Astrocyte of the hippocampus (primary cell): ENCODE measurements around the gene DHCR7.
A peak's percentile ranks its signal among the peaks of the same experiment; 100 is the strongest.

Experiments
- DNase-seq: peaks from one replicate; pipeline ENCODE4 v3.0.0; 2011; ENCODE audit warnings: low read depth, low spot score

Gene DHCR7

DNA sequence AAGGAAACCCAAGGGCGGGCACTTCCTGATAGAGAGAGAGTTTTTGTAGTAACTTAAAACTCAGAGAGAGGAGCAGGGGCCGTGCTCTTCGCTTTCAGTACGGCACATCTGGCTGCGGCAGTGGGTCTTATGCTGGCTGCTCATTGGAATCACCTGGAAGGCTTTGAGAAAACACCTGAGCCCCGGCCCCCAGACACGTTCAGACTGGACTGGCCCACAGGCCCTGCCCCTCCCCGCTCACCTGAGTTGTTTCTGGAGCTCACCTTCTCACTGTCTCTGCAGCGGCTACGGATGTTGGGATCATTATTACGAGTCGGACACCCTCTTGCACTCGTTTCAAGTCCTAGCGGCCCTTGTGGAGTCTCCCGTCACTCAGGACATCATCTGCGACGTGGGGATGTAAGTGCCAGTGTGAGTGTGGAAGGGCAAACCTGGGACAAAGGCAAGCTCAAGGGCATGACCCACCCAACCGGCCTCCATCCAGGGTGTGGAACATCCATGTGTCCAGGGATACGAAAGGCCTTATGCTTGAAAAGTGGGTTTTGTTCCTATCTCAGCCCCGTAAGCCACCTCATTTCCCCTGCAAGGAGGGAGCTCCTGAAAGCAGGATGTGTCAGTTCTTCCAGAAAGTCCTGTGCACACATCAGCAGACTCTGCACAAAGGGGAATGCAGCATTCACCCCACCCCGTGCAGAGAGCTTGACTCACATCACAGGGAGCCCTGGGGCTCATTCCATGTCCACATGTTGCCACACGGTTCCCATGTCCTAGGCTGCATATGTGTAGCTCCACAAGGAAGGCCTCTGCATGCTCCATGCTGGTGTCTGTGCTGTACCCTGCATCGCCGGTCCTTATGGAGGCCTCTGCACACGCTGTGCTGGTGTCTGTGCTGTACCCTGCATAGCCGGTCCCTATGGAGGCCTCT, 10.2 kb upstream of the DHCR7 start:
- no peak for DNase-seq

DNA sequence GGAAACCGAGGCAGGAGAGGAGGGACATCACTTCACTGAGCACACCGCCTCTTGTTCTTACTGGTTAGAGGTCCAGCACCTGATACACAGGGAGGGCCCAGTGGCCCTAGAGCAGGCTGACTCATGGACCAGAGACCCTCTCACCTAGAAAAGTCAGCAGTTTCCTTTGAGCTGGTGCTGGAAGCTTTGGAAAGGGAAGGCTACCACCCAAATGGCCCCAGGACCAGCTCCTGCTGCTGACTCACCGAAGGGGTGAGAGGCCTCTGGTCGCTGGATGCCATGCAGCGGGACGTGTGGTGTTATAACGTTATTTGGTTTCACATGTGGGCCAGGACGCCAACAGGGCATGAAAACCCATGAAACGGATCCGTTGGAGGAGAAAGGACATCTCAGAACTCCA, 8.6 kb upstream of the DHCR7 start:
- no peak for DNase-seq

DNA sequence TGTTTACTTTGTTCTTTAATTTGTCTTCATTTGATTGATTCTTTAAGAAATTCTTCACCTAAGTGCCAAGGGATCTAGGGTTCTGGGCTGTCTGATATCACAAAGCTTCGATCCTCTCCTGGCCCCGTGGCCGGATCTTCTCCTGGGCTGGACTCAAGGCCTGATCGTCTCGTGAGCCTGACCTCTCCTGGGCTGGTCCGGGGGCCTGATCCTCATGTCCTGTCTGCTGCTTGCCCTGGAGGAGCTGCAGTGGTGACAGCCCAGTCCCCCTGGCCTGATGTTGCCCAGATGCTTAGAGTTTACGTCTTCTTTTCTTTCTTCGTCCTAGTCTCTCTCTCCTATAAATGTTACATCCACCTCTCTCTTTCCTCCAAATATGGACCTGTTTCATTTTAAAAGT, 8.1 kb upstream of the DHCR7 start:
- DNase-seq: no peak

DNA sequence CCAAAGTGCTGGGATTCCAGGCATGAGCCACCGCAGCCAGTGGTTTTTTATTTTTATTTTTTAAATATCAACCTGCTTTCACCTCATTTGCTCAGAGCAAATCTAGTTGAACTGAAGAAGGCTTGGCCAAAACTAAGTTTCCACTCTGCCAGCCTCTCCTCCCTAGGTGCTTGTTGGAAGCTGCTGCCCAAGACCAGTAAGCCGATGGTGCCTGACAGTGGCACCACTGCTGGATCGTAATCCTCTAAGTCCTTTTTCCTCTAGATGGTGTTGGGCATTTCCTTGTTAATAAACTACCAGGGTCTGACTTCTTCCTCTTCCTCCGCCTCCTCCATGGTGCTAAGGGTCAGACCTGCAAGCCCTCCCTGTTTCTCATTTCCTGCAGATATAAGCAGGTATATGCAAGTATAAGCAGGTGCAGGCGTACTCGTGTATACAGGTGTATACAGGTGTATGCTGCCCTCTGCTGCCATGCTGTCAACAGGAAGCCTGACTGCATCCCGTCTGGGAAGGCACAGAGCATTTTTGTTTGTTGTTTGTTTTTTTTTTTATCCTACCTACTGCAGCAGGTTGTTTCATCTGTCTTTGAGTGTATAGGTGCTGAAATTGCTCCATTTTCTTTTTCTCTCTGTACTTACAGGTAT, 6.4 kb upstream of the DHCR7 start:
- DNase-seq: no peak

DNA sequence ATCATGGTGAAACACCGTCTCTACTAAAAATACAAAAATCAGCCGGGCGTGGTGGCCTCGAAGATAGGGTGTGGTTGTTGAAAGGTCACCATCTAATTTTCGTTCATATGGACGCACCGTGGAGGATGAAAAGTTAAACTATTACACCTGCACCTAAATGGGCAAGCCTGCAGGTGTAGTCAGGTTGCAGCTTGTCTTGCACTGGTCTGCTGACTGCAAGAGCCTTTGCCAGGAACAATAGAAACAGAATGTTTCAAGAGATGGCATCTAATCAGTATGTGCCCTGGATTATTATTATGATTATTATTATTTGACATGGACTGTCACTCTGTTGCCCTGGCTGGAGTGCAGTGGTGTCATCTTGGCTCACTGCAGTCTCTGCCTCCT, 5.7 kb upstream of the DHCR7 start:
- DNase-seq: no peak

DNA sequence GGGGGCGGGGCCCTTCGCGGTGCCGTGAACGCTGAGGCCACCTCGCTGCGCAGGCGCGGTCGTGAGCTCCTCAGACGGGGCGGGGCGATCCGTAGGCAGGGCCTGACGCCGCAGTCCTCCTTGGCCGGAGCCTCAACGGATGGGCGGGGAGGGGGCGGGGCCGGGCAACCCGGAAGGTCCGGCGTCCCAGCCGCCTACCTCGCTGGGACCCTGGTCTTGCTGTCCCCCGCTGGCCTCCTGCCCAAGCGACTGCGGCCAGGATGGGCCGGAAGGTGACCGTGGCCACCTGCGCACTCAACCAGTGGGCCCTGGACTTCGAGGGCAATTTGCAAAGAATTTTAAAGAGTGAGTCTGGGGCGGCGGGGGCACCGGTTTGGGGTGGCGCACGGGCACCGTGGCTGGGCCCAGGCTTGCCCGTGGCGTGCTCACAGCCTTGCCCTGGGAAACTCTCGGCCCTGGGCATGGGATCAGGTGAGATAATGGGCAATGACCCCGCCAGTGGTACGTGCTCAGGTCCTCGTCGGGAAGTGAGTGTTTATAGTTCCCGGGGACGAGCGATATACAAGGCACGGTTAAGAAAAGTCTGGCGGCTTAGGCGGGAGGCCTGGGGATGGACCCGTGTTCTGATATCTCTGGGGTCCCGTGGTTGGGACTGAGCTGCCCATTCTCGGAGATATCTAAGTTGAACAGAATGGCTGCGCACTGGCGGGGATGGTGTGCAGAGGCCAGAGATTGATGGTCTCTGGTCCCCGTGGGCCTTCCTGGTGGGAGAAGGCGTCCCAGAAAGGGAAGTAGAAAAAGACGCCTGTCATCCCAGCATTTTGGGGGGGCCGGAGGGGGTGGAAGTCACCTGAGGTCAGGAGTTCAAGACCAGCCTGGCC, 5.1 kb upstream of the DHCR7 start, which contains the start of gene NADSYN1:
NADSYN1 (plus strand) TSS at position 167 of the 881 bp plus-strand sequence; CDS start at position 261, 94 bp downstream.
- DNase-seq: peak; percentile 99

DNA sequence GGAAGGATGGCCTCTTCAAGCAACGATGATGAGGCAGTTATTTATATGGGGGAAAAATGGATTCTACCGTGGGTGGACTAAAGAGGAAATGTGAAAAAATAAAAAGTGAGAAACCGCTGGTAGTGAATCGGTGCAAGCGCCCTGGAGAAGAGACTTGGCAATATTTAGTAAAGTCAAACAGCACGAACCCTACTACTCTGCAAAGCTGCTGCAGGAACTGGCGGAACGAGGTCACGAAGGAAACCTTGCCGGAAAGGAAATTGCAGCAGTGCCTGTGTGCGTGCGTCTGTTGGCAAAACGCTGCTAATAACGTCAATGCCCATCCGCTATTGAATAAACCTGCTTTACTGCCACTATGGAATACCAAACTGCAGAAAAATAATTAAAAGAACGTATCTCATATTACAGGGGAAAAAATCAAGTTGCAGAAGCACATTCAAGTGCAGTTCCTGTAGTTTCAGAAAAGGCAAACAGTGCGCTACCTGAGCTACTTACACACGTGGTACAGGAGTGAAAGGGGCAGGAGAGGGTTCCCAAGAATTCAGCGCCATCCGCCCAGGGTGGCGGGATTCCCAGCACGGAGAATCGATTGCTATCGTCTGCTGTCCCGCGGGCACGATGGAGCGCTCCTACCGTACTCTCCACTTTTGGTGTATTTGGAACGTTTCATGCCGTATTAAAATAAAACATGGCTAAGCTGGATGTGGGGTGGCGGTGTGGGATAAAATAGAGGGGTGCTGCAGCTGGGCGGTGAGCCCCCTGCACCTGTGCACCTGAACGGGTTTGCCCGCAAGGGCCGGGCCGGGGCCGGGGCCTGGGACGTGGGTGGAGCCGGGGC, 4.2 kb upstream of the DHCR7 start:
- peak; percentile 24 for DNase-seq

DNA sequence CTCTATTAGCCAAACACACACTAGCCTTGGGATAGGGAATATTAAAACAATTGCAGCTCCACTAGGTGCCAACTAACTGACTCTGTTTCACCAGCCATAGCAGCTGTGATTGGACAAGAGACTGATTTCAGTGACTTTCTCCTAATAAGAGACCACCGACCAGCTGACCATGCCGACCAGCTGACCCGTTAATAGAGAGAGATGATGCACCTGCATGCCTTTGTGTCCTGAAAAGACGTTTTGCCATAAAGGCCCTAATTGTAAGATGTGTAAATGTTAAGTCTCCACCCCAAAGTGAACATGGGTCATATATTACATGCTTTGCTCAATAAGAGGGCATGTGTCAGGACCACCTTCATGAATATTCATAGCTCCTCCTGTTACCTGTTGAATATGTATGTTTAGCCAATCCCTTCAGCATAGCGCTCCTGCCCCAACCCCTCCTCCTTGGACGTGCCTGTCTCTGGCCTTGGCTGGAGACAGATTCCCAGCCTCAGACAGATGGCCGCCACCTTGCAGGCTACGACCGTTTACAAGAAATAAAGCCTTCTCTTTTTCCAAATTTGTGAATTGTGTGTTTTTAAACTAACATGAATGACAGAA, 3.5 kb upstream of the DHCR7 start:
- DNase-seq: no peak

DNA sequence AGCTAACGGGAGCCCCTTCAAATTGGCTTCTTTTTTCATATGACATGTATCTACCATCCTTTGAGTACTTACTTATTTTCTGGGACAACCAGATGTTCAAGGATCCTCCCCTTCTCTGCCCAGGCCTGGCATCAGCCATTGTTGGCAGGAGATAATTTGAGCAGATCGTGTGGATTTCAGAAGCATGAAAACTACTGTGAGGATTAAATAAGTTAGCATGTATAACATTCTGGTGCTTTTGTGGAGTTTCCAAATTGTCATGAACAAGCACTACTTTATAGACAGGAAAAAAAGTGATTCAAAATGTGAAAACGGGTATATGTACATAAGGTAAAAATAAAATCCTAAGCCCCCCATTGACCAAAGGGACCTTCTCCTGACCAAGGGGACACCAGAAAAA, 2.7 kb upstream of the DHCR7 start:
- no peak for DNase-seq

DNA sequence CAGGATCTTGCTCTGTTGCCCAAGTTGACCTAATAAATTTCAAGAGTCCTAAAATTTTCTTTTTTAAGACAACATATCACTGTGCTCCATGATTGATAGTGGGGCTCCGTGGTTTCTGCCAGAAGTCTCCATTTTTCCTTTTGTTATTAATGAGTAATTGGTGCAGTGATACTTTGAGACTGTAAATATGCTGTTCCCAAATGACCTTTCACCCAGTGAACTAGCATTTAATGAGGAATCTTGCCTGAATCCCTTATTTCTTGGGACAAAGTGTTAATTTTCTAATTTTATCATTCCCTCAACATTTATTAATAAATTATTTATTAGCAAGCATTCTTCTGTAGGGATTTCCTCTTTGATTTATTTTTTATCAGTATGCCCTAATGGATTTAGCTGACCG, 2.3 kb upstream of the DHCR7 start:
- no peak for DNase-seq

DNA sequence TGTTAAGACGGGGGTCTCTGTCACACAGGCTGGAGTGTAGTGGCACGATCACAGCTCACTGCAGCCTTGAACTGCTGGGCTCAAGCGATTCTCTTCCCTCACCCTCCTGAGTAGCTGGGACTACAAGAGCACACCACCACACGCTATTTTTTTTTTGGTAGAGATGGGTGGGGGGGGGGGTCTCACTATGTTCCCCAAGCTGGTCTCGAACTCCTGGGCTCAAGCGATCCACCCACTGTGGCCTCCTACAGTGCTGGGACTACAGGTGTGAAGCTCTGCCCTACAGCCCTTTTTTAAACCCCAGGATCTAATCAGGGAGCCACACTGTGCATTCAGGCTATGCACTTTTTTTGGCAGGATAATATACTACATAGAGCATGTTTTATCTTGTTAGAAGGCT, 1.4 kb upstream of the DHCR7 start:
- DNase-seq: no peak

DNA sequence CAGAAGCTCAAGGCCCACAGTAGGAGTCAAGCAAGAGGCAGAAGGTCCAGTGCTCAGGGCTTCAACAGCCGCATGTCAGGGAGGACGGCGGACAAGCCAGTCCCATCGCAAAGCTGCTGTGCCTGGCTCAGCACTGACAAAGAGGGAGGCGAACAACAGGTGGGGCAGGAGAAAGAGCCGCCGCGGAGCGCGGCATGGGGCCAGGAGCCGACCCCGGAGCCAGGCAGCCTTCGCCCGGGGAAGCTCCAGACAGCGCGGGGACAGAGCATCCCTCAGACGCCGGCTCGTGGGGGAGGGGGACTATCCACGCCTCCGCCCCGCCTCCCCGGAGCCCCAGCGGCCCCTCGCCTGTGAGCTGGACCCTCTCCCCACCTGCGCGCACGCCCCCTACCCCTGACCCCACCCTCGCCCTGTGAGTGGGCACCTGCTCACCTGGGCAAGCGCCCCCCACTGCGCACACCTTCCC, 369 bp downstream of the DHCR7 start:
- peak; percentile 39 for DNase-seq

DNA sequence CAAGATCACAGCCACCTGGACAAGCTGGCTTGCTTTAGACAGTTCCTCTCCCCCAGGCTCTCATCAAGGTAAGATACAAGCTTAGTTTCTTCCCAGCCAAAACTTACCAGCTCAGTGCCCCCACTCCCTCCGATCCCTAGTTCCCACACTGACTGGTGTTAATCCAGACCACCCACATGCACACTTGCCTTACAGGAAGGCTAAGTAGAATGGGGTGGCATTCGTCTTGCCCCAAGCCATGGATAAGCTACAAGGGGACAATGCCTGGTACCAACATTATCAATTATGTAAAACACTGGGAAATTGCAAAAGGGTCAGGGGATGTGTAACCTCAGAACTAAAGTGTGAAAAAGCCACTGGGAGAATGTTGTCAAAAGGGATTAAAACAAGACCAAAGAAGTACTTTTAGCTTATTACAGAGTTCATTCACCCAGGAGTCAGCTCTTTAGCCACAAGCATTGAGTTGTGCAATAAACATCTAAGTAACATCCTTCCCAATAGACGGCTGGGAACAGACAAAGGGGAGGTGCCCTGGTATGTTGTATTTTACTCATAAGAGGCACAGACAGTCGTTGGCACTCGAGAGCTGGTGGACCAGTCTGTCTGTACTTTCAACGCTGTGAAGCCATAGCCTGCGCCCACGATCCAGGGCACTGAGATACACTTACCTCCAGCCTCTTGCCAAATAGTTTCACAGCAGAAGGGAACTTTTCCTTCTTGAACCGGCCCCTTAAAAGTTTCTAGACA, 1.1 kb downstream of the DHCR7 start:
- peak; percentile 45 for DNase-seq

DNA sequence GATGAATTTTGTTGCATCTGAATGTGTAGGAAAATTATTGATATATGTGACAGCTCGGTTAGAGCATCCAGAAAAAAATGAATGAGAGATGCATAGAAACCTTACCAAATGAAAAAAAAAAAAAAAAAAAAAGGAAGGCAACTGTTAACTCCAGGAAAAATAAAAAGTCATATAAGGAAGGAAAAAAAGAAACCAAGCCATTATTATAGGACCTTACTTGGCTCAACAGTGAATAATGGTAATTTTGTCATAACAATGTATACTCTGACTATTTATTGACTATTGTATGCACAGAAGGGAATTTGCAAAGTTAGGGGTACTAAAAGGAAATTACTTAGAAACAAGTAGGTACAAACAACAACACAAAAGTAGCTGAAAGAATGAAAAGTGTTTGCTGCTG, 2.0 kb downstream of the DHCR7 start:
- DNase-seq: no peak

DNA sequence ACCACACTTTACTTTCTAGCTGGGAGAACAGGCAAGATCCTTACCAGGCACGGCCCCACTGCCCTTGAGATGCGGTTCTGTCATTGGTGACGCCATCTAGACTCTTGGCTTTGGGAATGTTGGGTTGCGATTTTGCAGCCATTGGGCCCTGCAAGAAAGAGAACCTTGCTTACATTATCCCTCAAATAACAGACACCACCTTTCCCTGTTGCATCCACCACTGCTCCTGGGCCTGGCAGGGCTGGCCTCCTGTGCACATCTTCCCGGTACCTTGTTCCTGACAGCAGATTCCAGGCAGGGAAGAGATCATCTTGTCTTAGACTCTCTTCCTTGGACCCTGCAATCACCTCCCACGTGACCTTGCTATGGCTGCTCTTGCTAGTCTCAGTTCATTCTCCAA, 3.4 kb downstream of the DHCR7 start:
- DNase-seq: no peak

DNA sequence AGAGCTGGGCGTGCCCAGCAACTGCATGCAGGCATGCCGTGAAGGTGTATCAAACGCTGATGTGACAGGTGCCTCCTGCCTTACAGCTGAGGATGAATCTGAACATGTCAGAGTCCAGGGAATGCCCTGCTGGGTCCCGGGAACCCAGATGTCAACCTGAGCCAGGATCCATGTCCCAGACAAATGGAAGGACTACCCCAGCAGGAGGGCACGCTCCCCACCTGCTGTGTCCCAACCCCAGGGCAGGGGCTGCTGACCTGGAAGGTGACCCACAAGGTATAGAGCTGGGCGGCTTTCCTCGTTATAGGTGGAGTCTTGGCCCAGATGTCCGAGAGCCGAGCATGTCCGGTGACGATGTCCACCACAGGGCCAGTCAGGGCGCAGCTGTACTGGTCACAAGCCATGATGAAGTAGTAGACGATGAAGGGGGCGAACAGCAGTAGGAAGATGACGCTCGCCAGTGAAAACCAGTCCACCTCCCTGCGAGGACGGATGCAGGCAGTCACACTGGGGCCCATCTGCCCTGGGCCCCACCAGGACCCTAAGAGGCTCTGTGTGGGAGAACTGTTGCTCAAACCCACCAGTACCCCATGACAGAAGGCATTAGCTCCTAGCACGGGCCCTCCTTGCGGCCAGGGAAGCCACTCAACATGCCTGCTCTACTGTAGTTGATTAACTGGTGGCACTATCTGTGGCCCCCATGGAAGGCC, 4.3 kb downstream of the DHCR7 start:
- DNase-seq: no peak

DNA sequence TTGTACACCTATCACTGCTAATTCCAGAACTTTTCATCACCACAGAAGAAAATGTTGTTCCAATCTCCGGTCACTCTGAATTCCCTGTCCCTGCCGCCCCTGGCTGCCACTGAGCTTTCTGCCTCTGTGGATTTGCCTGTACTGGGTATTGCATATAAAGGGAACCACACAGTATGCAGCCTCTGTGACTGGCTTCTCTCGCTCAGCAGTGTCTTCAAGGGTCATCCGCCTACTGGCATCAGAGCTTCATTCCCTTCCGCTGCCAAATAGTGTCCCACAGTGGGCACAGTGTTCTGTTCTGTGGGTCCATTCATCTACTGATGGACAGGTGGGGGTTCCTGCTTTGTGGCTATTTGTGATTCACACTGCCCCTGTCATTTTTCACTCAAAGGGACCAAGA, 5.3 kb downstream of the DHCR7 start:
- DNase-seq: no peak

DNA sequence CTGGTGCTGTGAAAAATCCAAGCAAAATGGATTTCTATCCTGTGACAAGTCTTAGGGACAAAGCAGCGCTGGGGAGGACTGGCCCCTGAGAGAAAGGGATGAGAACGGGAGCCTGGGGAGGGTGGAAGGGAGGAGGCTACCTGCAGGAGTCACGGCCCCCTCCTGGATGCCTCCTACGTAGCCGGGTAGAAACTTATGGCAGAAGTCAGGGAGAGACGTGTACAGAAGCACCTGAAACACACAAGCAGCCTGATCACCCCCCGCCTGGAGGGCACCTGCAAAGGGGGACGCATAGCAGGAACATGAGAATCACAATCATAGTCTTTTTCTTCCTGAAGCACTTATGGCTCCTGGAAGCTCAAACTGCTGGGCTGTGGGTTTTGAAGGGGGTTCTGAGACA, 6.1 kb downstream of the DHCR7 start:
- no peak for DNase-seq

DNA sequence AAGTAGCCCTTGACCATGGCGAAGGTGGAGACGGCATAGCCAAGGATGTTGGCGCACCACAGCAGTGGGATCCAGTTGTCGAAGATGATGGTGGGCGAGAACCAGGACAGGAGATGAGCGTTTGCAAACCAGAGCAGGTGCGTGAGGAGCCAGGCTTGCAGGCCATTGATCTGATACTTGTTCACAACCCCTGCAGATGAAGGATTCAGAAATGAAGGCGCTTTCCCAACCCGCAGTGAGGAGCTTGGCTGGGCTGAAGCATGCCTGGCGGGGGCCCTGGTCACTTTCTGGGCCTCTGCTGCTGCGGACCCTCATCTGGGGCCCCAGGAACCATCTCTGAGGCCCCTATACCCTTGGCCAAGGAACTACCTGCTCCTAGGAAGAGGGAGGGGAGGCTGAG, 6.9 kb downstream of the DHCR7 start:
- no peak for DNase-seq
